ENCODE data around the gene PWWP2B. TPM values are rescaled to one million over a fixed set of nuclear protein-coding genes. Genes with fewer than 3 reads are reported as not detected.
A peak's percentile ranks its signal among the peaks of the same experiment; 100 is the strongest.

Gene PWWP2B
- total RNA-seq, 4 donors from 2014 or later, result 14.9 to 27.3 (median 16.7) TPM

- H3K27me3 ChIP-seq, result no peaks in the 10 kb centered on the region
- H3K36me3 ChIP-seq, result peaks cover 16 to 25% (median 18%) of the 10 kb centered on the region in 3 donors
- no peak for DNase-seq
- peak overlapping the region; percentile 88 to 95 (median 91) for H3K27ac ChIP-seq
- TF ChIP-seq CTCF (IDR thresholded peaks at IDR 0.05) (no peak), POLR2A (IDR thresholded peaks at IDR 0.05) (no peak)
- no peaks in the 10 kb centered on the region for H3K9me3 ChIP-seq
- H3K4me3 ChIP-seq, result no peak overlapping the region
- WGBS, 2 donors, result 81 to 84% methylated on average over 4 of the region's 4 CpGs
- peaks cover 63 to 96% (median 73%) of the 10 kb centered on the region in 3 donors for H3K4me1 ChIP-seq
- intact Hi-C loops (cut with DNase I), result loop anchor here (5.0 kb wide), 1 partner anchor 38 kb away; no protein-coding TSS in a partner anchor
Measured at GRCh38 chr10:132409667-132410028, 12.6 kb downstream of the PWWP2B start.

- intact Hi-C loops (cut with DNase I), result no loop called here
- Histone ChIP-seq H3K4me1 (peaks cover 63 to 96% (median 75%) of the 10 kb centered on the region in 3 donors), H3K27ac (peak overlapping the region; percentile 87 to 93 (median 89)), H3K4me3 (no peak overlapping the region), H3K36me3 (peaks cover 10 to 23% (median 13%) of the 10 kb centered on the region in 3 donors), H3K27me3 (no peaks in the 10 kb centered on the region), H3K9me3 (no peaks in the 10 kb centered on the region)
- DNase-seq, result no peak
- TF ChIP-seq CTCF (IDR thresholded peaks at IDR 0.05) (no peak), POLR2A (IDR thresholded peaks at IDR 0.05) (no peak)
- 77 to 96% methylated on average over 11 to 16 of the region's 28 CpGs for WGBS, 2 donors
Measured at GRCh38 chr10:132410056-132410778, 13.2 kb downstream of the PWWP2B start.

- Histone ChIP-seq H3K36me3 (peaks cover 4 to 23% (median 5%) of the 10 kb centered on the region in 3 donors), H3K27ac (peak overlapping the region; percentile 87 to 93 (median 89)), H3K27me3 (no peaks in the 10 kb centered on the region), H3K4me1 (peaks cover 63 to 99% (median 75%) of the 10 kb centered on the region in 3 donors), H3K9me3 (no peaks in the 10 kb centered on the region), H3K4me3 (peak overlapping the region in 3 of 4 donors; percentile 4 to 43 (median 19))
- 90 to 96% methylated on average over 2 to 5 of the region's 28 CpGs for WGBS, 2 donors
- TF ChIP-seq CTCF (IDR thresholded peaks at IDR 0.05) (no peak), POLR2A (IDR thresholded peaks at IDR 0.05) (no peak)
- intact Hi-C loops (cut with DNase I), result no loop called here
- no peak for DNase-seq
Measured at GRCh38 chr10:132410779-132411532, 14.0 kb downstream of the PWWP2B start.

- no peak for DNase-seq
- intact Hi-C loops (cut with DNase I), result no loop called here
- Histone ChIP-seq H3K27ac (peak overlapping the region; percentile 87 to 93 (median 89)), H3K27me3 (no peaks in the 10 kb centered on the region), H3K4me1 (peaks cover 61 to 99% (median 75%) of the 10 kb centered on the region in 3 donors), H3K4me3 (peak overlapping the region in 3 of 4 donors; percentile 4 to 43 (median 19)), H3K9me3 (no peaks in the 10 kb centered on the region), H3K36me3 (peaks cover 0 to 20% (median 0%) of the 10 kb centered on the region in 3 donors)
- 12 to 17% methylated on average over 8 to 15 of the region's 23 CpGs for WGBS, 2 donors
- TF ChIP-seq POLR2A (IDR thresholded peaks at IDR 0.05), result no peak
- TF ChIP-seq CTCF (IDR thresholded peaks at IDR 0.05), result no peak
Measured at GRCh38 chr10:132411561-132412253, 14.7 kb downstream of the PWWP2B start.

Measured in esophagus squamous epithelium (tissue), 5 donors.